HepG2 (cell line): ENCODE measurements around the gene OR1D5. TPM values are rescaled to one million over a fixed set of nuclear protein-coding genes. Genes with fewer than 3 reads are reported as not detected.

ENCODE experiments used
- ATAC-seq: fragments of 200-7000 bp; cut with Tn5 transposase; 3 replicates; pipeline ENCODE4 v1.9.1; 2020; ENCODE audit warnings: mild to moderate bottlenecking, moderate library complexity
- BruUV-seq: library from RNA; stranded (reverse); fragments of 400-500 nt; replicated peaks from 2 replicates; lab custom pipeline; 2021; lab: Mats Ljungman, UMichigan
- CTCF ChIA-PET: fragments of 300-600 bp; formaldehyde crosslinking; extraction: SDS; loops from one replicate; lab custom pipeline; 2021; ENCODE audit warnings: low total read pairs, inconsistent platforms, low intra/inter-chr PET ratio; lab: Yijun Ruan, JAX
- POLR2A ChIA-PET: fragments of 350-600 bp; sonication (Branson Sonifier 250); formaldehyde crosslinking; loops from one replicate; lab custom pipeline; 2020; ENCODE audit warnings: antibody characterized with exemption, inconsistent platforms; lab: Yijun Ruan, JAX
- DNase-seq: peaks from one replicate; pipeline ENCODE4 v3.0.0-alpha.2; 2015; ENCODE audit warnings: low spot score
- FAIRE-seq: peaks from 3 replicates; lab custom pipeline; 2011; peaks lifted over from hg19 to GRCh38; lab: Jason Lieb, UNC
- H2AFZ ChIP-seq: one replicate; pipeline ENCODE4 v1.6.1; 2011; ENCODE audit warnings: low read length, inconsistent platforms
- H3K27ac ChIP-seq: fragments of 300-600 bp; 3 replicates; pipeline ENCODE4 v1.8.0; 2011; ENCODE audit warnings: mixed run types, mild to moderate bottlenecking, mixed read lengths, low read length, inconsistent platforms; ENCODE audit not compliant: insufficient read depth; ENCODE audit errors: extremely low read length
- H3K27me3 ChIP-seq, 2 experiments: fragments of 200-600 bp in 1 of 2; 2 replicates in 1 of 2; 3 replicates in 1 of 2; pipeline versions ENCODE4 v1.6.0 to v1.8.0; 2011; ENCODE audit warnings: low read length in 2 of 2, mild to moderate bottlenecking in 2 of 2, moderate library complexity in 2 of 2, inconsistent platforms in 1 of 2; ENCODE audit not compliant: insufficient read depth in 2 of 2, control insufficient read depth in 1 of 2
- H3K36me3 ChIP-seq, 2 experiments: fragments of 200-600 bp in 1 of 2; replicated peaks in 1 of 2; 2 replicates in 1 of 2; 3 replicates in 1 of 2; pipeline versions ENCODE4 v1.5.1 to v1.8.0; 2011; ENCODE audit warnings: low read length in 2 of 2, inconsistent platforms in 1 of 2; ENCODE audit not compliant: insufficient read depth in 2 of 2, control insufficient read depth in 1 of 2
- H3K4me1 ChIP-seq: 2 replicates; pipeline ENCODE4 v1.5.1; 2012; ENCODE audit warnings: low read length, inconsistent platforms; ENCODE audit not compliant: insufficient read depth
- H3K4me2 ChIP-seq: 2 replicates; pipeline ENCODE4 v1.6.0; 2011; ENCODE audit warnings: low read depth, low read length, inconsistent platforms
- H3K4me3 ChIP-seq, 3 experiments: fragments of 200-600 bp in 1 of 3; sonication (generic), shearing (Covaris generic) in 1 of 3; replicated peaks in 1 of 3; 2 replicates each; pipeline ENCODE4 v1.5.1; 2011 to 2016; ENCODE audit warnings: low read length in 3 of 3, inconsistent platforms in 2 of 3, low read depth in 2 of 3, mild to moderate bottlenecking in 2 of 3, control low read depth in 1 of 3, mixed read lengths in 1 of 3; ENCODE audit not compliant: insufficient read depth in 1 of 3
- H3K79me2 ChIP-seq: one replicate; pipeline ENCODE4 v1.6.1; 2011; ENCODE audit warnings: low read length, inconsistent platforms; ENCODE audit not compliant: insufficient read depth
- H3K9ac ChIP-seq: 2 replicates; pipeline ENCODE4 v1.6.0; 2011; ENCODE audit warnings: mild to moderate bottlenecking, low read depth, low read length, inconsistent platforms; ENCODE audit not compliant: insufficient read depth
- H3K9me3 ChIP-seq: 2 replicates; pipeline ENCODE4 v1.5.1; 2012; ENCODE audit warnings: mild to moderate bottlenecking, low read length
- H4K20me1 ChIP-seq: 2 replicates; pipeline ENCODE4 v1.6.0; 2011; ENCODE audit warnings: inconsistent platforms, mild to moderate bottlenecking, low read length, moderate library complexity; ENCODE audit not compliant: insufficient read depth
- CBX2 ChIP-seq, 2 experiments: fragments of 200-600 bp in 1 of 2; sonication (generic); formaldehyde crosslinking in 1 of 2; IDR thresholded peaks; 2 replicates each; pipeline versions ENCODE4 v1.7.0 to v1.8.1; 2018 to 2022; ENCODE audit warnings: low read depth in 2 of 2, low read length in 1 of 2, mild to moderate bottlenecking in 1 of 2, missing genetic modification reagents in 1 of 2
- HDAC6 ChIP-seq: fragments of 200-600 bp; sonication (generic); IDR thresholded peaks from 2 replicates; pipeline ENCODE4 v1.7.0; 2017; ENCODE audit warnings: mild to moderate bottlenecking, antibody characterized with exemption, low read length, low read depth
- PAWR ChIP-seq: sonication (generic); formaldehyde crosslinking; IDR thresholded peaks from 2 replicates; pipeline ENCODE4 v1.4.0; 2020; ENCODE audit warnings: missing genetic modification reagents, mild to moderate bottlenecking, borderline replicate concordance
- WIZ ChIP-seq: sonication (generic); formaldehyde crosslinking; IDR thresholded peaks from 2 replicates; pipeline ENCODE4 v1.5.1; 2020; ENCODE audit warnings: mild to moderate bottlenecking, missing genetic modification reagents
- XBP1 ChIP-seq: sonication (generic); formaldehyde crosslinking; IDR thresholded peaks from 2 replicates; pipeline ENCODE4 v1.5.0; 2020; ENCODE audit warnings: missing genetic modification reagents
- ZBTB20 ChIP-seq: sonication (generic); formaldehyde crosslinking; IDR thresholded peaks from 2 replicates; pipeline ENCODE4 v1.8.1; 2023; ENCODE audit warnings: missing genetic modification reagents, low read depth, mild to moderate bottlenecking, borderline replicate concordance
- ZFP82 ChIP-seq: sonication (generic); formaldehyde crosslinking; IDR thresholded peaks from 2 replicates; pipeline ENCODE4 v1.5.1; 2020; ENCODE audit warnings: mild to moderate bottlenecking, missing genetic modification reagents, borderline replicate concordance
- ZNF546 ChIP-seq: sonication (generic); formaldehyde crosslinking; conservative IDR thresholded peaks from 2 replicates; pipeline ENCODE4 v1.8.1; 2023; ENCODE audit warnings: mild to moderate bottlenecking, missing genetic modification reagents
- ZNF557 ChIP-seq: sonication (generic); formaldehyde crosslinking; IDR thresholded peaks from 2 replicates; pipeline ENCODE4 v1.4.0; 2020; ENCODE audit warnings: missing genetic modification reagents
- ZNF781 ChIP-seq: sonication (generic); formaldehyde crosslinking; IDR thresholded peaks from 2 replicates; pipeline ENCODE4 v1.5.1; 2020; ENCODE audit warnings: borderline replicate concordance, mild to moderate bottlenecking, missing genetic modification reagents; ENCODE audit errors: not compliant biosample characterization
- ZNF788 ChIP-seq: sonication (generic); formaldehyde crosslinking; IDR thresholded peaks from 2 replicates; pipeline ENCODE4 v1.5.0; 2020; ENCODE audit warnings: mild to moderate bottlenecking, missing genetic modification reagents, borderline replicate concordance
- WGBS: methylation state at CpG from one replicate; pipeline ENCODE4 v1.1.6; 2017; ENCODE audit warnings: low lambda C conversion rate; 5-methylcytosine and 5-hydroxymethylcytosine counted together
- in situ Hi-C: cut with HindIII; loops from 2 replicates; pipeline ENCODE4 v1.10.0; 2017; ENCODE audit warnings: low pct_unique_long_range_greater_than_20kb; ENCODE audit not compliant: extremely low pct_ligation_motif_present
- intact Hi-C: fragments of 100-400 bp; cut with micrococcal nuclease; formaldehyde crosslinking; loops from one replicate; pipeline ENCODE4 v1.10.0; 2022; ENCODE audit not compliant: unreplicated experiment
- polyA plus RNA-seq, 8 experiments: library from polyadenylated mRNA; depleted of rRNA in 3 of 8; stranded (reverse) in 7 of 8; unstranded in 1 of 8; fragments of >200 nt; fragmentation: Illumina TruSeq in 4 of 8; extraction: Trizol in 4 of 8; gene quantifications; 2 replicates each; pipeline versions ENCODE4 v1.2.1 to v1.2.3, GENCODE V29; 2011 to 2016; ENCODE audit warnings: low read depth in 4 of 8, missing spikeins in 1 of 8, mixed read lengths in 1 of 8; ENCODE audit not compliant: insufficient read depth in 1 of 8
- total RNA-seq, 5 experiments: library from RNA; depleted of rRNA; stranded (reverse); fragments of >200 nt; fragmentation: Illumina TruSeq; extraction: Trizol; gene quantifications; 2 replicates each; pipeline ENCODE4 v1.2.3, GENCODE V29; 2016; ENCODE audit warnings: low read depth in 1 of 5
- TF ChIP-seq, protein P1 (sequence below): sonication (generic); formaldehyde crosslinking; IDR thresholded peaks from 2 replicates; pipeline ENCODE4 v1.8.1; 2022; ENCODE audit warnings: low read depth, mild to moderate bottlenecking, missing genetic modification reagents
- TF ChIP-seq, protein P2 (sequence below): sonication (generic); formaldehyde crosslinking; IDR thresholded peaks from 2 replicates; pipeline ENCODE4 v1.8.0; 2022; ENCODE audit warnings: low read depth, missing genetic modification reagents
- TF ChIP-seq, protein P3 (sequence below): sonication (generic); formaldehyde crosslinking; IDR thresholded peaks from 2 replicates; pipeline ENCODE4 v1.4.0; 2020; ENCODE audit warnings: mild to moderate bottlenecking, missing genetic modification reagents
- TF ChIP-seq, protein P4 (sequence below): sonication (generic); formaldehyde crosslinking; IDR thresholded peaks from 2 replicates; pipeline ENCODE4 v1.4.0; 2020; ENCODE audit warnings: missing genetic modification reagents, borderline replicate concordance

The OR1D5 gene
- total and polyA plus RNA-seq, 2 of the 13 experiments (the other 11 are each of a cell fraction or from before 2014, with no cell fraction given), result not detected

DNA sequence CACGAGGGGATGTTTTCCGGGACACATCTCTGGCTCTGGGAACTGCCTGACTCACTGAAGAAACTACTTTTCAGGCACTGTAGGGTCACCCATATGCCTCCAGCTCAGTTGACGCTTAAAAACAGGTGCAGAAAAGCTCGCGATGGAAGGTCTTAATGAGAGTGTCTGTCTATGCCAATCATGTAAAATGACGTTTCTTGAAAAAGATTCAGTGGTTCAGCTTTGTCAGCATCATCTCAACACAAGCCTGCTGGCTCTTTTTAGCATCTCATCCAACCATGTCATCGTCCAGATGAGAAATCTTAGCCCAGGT lies 27.5 kb downstream of the OR1D5 start:
- Histone ChIP-seq H3K36me3 (peaks cover 1% of the 10 kb centered on the region in 2 experiments; a peak in 3 of 5 replicates), H3K4me1 (no peaks in the 10 kb centered on the region), H3K27me3 (no peaks in the 10 kb centered on the region), H4K20me1 (no peaks in the 10 kb centered on the region), H2AFZ (no peak overlapping the region), H3K79me2 (no peaks in the 10 kb centered on the region), H3K27ac (no peak overlapping the region), H3K9me3 (no peaks in the 10 kb centered on the region), H3K4me3 (no peak overlapping the region), H3K9ac (no peak overlapping the region), H3K4me2 (no peak overlapping the region)
- BruUV-seq, result no TSS peak
- whole genome bisulfite sequencing, result 90% methylated on average over 7 of the region's 7 CpGs
- DNase-seq, result no peak
- FAIRE-seq, result no peak
- intact Hi-C loops, result no loop called here
- POLR2A ChIA-PET, result no interaction called here
- CTCF ChIA-PET, result no interaction called here
- no peak for ATAC-seq
- in situ Hi-C loops, result no loop called here
- no peak for TF ChIP-seq ZNF557 (CRISPR knock-in tag)
- TF ChIP-seq ZNF546 (CRISPR knock-in tag), result no peak
- TF ChIP-seq ZNF788 (CRISPR knock-in tag), result no peak
- no peak for TF ChIP-seq HDAC6
- TF ChIP-seq, protein P1, sequence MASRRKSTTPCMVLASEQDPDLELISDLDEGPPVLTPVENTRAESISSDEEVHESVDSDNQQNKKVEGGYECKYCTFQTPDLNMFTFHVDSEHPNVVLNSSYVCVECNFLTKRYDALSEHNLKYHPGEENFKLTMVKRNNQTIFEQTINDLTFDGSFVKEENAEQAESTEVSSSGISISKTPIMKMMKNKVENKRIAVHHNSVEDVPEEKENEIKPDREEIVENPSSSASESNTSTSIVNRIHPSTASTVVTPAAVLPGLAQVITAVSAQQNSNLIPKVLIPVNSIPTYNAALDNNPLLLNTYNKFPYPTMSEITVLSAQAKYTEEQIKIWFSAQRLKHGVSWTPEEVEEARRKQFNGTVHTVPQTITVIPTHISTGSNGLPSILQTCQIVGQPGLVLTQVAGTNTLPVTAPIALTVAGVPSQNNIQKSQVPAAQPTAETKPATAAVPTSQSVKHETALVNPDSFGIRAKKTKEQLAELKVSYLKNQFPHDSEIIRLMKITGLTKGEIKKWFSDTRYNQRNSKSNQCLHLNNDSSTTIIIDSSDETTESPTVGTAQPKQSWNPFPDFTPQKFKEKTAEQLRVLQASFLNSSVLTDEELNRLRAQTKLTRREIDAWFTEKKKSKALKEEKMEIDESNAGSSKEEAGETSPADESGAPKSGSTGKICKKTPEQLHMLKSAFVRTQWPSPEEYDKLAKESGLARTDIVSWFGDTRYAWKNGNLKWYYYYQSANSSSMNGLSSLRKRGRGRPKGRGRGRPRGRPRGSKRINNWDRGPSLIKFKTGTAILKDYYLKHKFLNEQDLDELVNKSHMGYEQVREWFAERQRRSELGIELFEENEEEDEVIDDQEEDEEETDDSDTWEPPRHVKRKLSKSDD (CRISPR knock-in tag), result no peak
- TF ChIP-seq, protein P2, sequence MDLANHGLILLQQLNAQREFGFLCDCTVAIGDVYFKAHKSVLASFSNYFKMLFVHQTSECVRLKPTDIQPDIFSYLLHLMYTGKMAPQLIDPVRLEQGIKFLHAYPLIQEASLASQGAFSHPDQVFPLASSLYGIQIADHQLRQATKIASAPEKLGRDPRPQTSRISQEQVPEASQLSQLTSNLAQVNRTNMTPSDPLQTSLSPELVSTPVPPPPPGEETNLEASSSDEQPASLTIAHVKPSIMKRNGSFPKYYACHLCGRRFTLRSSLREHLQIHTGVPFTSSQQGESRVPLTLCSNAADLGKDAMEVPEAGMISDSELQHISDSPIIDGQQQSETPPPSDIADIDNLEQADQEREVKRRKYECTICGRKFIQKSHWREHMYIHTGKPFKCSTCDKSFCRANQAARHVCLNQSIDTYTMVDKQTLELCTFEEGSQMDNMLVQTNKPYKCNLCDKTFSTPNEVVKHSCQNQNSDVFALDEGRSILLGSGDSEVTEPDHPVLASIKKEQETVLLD, result no peak
- no peak for TF ChIP-seq ZFP82 (CRISPR knock-in tag)
- no peak for TF ChIP-seq ZBTB20 (CRISPR knock-in tag)
- TF ChIP-seq PAWR (CRISPR knock-in tag), result no peak
- no peak for TF ChIP-seq CBX2 (IDR thresholded peaks at IDR 0.05; ENCODE audit: low read depth, low read length)
- no peak for TF ChIP-seq CBX2 (CRISPR knock-in tag; IDR thresholded peaks at IDR 0.05; ENCODE audit: low read depth)
- TF ChIP-seq, protein P3, sequence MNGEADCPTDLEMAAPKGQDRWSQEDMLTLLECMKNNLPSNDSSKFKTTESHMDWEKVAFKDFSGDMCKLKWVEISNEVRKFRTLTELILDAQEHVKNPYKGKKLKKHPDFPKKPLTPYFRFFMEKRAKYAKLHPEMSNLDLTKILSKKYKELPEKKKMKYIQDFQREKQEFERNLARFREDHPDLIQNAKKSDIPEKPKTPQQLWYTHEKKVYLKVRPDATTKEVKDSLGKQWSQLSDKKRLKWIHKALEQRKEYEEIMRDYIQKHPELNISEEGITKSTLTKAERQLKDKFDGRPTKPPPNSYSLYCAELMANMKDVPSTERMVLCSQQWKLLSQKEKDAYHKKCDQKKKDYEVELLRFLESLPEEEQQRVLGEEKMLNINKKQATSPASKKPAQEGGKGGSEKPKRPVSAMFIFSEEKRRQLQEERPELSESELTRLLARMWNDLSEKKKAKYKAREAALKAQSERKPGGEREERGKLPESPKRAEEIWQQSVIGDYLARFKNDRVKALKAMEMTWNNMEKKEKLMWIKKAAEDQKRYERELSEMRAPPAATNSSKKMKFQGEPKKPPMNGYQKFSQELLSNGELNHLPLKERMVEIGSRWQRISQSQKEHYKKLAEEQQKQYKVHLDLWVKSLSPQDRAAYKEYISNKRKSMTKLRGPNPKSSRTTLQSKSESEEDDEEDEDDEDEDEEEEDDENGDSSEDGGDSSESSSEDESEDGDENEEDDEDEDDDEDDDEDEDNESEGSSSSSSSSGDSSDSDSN (CRISPR knock-in tag), result no peak
- TF ChIP-seq, protein P4, sequence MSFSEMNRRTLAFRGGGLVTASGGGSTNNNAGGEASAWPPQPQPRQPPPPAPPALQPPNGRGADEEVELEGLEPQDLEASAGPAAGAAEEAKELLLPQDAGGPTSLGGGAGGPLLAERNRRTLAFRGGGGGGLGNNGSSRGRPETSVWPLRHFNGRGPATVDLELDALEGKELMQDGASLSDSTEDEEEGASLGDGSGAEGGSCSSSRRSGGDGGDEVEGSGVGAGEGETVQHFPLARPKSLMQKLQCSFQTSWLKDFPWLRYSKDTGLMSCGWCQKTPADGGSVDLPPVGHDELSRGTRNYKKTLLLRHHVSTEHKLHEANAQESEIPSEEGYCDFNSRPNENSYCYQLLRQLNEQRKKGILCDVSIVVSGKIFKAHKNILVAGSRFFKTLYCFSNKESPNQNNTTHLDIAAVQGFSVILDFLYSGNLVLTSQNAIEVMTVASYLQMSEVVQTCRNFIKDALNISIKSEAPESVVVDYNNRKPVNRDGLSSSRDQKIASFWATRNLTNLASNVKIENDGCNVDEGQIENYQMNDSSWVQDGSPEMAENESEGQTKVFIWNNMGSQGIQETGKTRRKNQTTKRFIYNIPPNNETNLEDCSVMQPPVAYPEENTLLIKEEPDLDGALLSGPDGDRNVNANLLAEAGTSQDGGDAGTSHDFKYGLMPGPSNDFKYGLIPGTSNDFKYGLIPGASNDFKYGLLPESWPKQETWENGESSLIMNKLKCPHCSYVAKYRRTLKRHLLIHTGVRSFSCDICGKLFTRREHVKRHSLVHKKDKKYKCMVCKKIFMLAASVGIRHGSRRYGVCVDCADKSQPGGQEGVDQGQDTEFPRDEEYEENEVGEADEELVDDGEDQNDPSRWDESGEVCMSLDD, result no peak
- no peak for TF ChIP-seq WIZ (CRISPR knock-in tag)
- TF ChIP-seq XBP1 (CRISPR knock-in tag), result no peak
- TF ChIP-seq ZNF781, result no peak
